Measurements from ENCODE around the gene C6orf62.
"Not testable (repeated sequence)": the region's sequence is repeated elsewhere in the genome, so short reads cannot be mapped to it uniquely, and the experiment has no call there.

The C6orf62 gene

GRCh38 chr6:24680582-24680981, 38.4 kb downstream of the C6orf62 start:
- TF ChIP-seq, protein P1, sequence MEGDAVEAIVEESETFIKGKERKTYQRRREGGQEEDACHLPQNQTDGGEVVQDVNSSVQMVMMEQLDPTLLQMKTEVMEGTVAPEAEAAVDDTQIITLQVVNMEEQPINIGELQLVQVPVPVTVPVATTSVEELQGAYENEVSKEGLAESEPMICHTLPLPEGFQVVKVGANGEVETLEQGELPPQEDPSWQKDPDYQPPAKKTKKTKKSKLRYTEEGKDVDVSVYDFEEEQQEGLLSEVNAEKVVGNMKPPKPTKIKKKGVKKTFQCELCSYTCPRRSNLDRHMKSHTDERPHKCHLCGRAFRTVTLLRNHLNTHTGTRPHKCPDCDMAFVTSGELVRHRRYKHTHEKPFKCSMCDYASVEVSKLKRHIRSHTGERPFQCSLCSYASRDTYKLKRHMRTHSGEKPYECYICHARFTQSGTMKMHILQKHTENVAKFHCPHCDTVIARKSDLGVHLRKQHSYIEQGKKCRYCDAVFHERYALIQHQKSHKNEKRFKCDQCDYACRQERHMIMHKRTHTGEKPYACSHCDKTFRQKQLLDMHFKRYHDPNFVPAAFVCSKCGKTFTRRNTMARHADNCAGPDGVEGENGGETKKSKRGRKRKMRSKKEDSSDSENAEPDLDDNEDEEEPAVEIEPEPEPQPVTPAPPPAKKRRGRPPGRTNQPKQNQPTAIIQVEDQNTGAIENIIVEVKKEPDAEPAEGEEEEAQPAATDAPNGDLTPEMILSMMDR (IDR thresholded peaks at IDR 0.05; ENCODE audit: low read depth, low read length), result no peak
- no peak for DNase-seq (ENCODE audit: extremely low read depth, low read depth)

GRCh38 chr6:24678792-24679352, 40.1 kb downstream of the C6orf62 start:
- not testable (repeated sequence) for DNase-seq (ENCODE audit: extremely low read depth, low read depth)

GRCh38 chr6:24673625-24674024, 45.3 kb downstream of the C6orf62 start:
- TF ChIP-seq, protein P1 (IDR thresholded peaks at IDR 0.05; ENCODE audit: low read depth, low read length), result no peak
- no peak for DNase-seq (ENCODE audit: extremely low read depth, low read depth)

GRCh38 chr6:24672620-24673182, 46.3 kb downstream of the C6orf62 start:
- DNase-seq (ENCODE audit: extremely low read depth, low read depth), result no peak
- TF ChIP-seq, protein P1 (IDR thresholded peaks at IDR 0.05; ENCODE audit: low read depth, low read length), result no peak

DNA sequence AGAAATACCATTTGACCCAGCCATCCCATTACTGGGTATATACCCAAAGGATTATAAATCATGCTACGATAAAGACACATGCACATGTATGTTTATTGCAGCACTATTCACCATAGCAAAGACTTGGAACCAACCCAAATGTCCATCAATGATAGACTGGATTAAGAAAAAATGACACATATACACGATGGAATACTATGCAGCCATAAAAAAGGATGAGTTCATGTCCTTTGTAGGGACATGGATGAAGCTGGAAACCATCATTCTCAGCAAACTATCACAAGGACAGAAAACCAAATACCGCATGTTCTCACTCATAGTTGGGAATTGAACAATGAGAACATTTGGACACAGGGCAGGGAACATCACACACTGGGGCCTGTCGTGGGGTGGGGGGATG, 47.9 kb downstream of the C6orf62 start:
- not testable (repeated sequence) for DNase-seq (ENCODE audit: extremely low read depth, low read depth)

- not testable (repeated sequence) for DNase-seq (ENCODE audit: extremely low read depth, low read depth)
Observed at GRCh38 chr6:24670492-24670891, 48.5 kb downstream of the C6orf62 start.

DNA sequence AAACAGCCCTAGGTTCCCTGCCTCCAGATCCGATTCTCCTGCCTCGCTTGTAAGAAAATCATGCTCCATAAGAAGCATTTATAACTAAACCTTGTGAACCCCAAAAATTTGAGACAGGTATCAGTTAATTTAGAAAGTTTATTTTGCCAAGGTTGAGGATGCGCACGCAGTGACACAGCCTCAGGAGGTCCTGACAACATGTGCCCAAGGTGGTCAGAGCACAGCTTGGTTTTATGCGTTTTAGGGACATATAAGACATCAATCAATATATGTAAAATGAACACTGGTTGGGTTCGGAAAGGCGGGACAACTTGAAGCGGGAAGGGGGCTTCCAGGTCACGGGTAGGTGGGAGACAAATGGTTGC, 50.0 kb downstream of the C6orf62 start:
- TF ChIP-seq, protein P1 (IDR thresholded peaks at IDR 0.05; ENCODE audit: low read depth, low read length), result no peak
- no peak for DNase-seq (ENCODE audit: extremely low read depth, low read depth)

- not testable (repeated sequence) for DNase-seq (ENCODE audit: extremely low read depth, low read depth)
Observed at GRCh38 chr6:24668066-24668996, 50.6 kb downstream of the C6orf62 start.

DNA sequence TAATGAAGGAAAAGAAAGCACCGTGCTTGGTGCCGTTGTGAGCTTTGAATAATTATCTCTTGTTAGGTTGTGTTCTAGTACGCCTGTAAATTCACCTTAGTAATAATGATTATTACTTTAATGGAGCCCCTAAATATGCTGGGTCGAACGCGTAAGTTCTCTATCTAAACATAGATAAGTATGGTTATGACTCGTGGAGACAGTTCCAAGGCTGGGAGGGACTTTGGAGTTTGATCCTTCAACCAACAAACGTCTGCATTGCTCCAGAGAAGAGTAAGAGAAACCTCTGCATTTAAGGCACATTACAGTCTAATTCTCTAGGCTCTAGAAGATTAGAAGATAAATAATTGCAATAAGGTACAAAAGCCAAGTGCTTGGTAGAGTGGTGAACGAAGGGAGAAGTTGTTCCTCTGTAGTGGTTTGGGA, 51.6 kb downstream of the C6orf62 start:
- TF ChIP-seq, protein P1 (IDR thresholded peaks at IDR 0.05; ENCODE audit: low read depth, low read length), result no peak
- no peak for DNase-seq (ENCODE audit: extremely low read depth, low read depth)
